Colonic mucosa (tissue), 4 donors: Measurements from ENCODE around the gene PHLPP2. TPM values are rescaled to one million over a fixed set of nuclear protein-coding genes. Genes with fewer than 3 reads are reported as not detected.

Experiments
- DNase-seq: peaks from one replicate; pipeline ENCODE4 v3.0.0-alpha.2; 2020
- H3K27ac ChIP-seq: fragments of 200-600 bp; one replicate; pipeline ENCODE4 v1.8.0; 2021
- H3K27me3 ChIP-seq: fragments of 200-600 bp; one replicate; pipeline ENCODE4 v1.8.0; 2021
- H3K36me3 ChIP-seq: fragments of 200-600 bp; one replicate; pipeline ENCODE4 v1.8.0; 2021
- H3K4me1 ChIP-seq: fragments of 200-600 bp; one replicate; pipeline ENCODE4 v1.8.0; 2021; ENCODE audit warnings: mild to moderate bottlenecking
- H3K4me3 ChIP-seq: fragments of 200-600 bp; one replicate; pipeline ENCODE4 v1.8.0; 2021
- H3K9ac ChIP-seq, 2 donors: one replicate each; pipeline ENCODE4 v1.7.0; 2013; ENCODE audit warnings: control low read depth in 2 of 2, low read depth in 2 of 2, low read length in 2 of 2
- H3K9me3 ChIP-seq: fragments of 200-600 bp; one replicate; pipeline ENCODE4 v1.8.0; 2021
- CTCF ChIP-seq: fragments of 200-600 bp; IDR thresholded peaks from one replicate; pipeline ENCODE4 v1.8.0; 2022; ENCODE audit warnings: antibody characterized with exemption, mild to moderate bottlenecking
- intact Hi-C: fragments of 100-400 bp; cut with DNase I; formaldehyde crosslinking; loops from one replicate; pipeline ENCODE4 v1.14.1; 2022
- total RNA-seq, 2 donors: library from RNA; stranded (reverse); fragmentation: NEBNext Ultra II Directional in 1 of 2; extraction: Animal tissue kit (Norgen Biotek cat#: 25700) in 1 of 2; gene quantifications; one replicate each; pipeline ENCODE4 v1.2.1, GENCODE V29; 2021
- donor health status: healthy.
- donor health status: DM: no; HTN: no; CAD: no.
- donor health status: DM: no; HTN: no; CAD: no.

Gene PHLPP2
- total RNA-seq, 2 donors from 2014 or later = 23.5 to 53.1 TPM

- no peak for TF ChIP-seq CTCF
- Histone ChIP-seq H3K36me3 (no peaks in the 10 kb centered on the region), H3K9ac (no peak overlapping the region), H3K9me3 (no peaks in the 10 kb centered on the region), H3K4me3 (no peak overlapping the region), H3K27me3 (no peaks in the 10 kb centered on the region), H3K27ac (no peak overlapping the region), H3K4me1 (no peaks in the 10 kb centered on the region)
- intact Hi-C loops = no loop called here
- DNase-seq = no peak
Measured at GRCh38 chr16:71675380-71675779, 49.1 kb downstream of the PHLPP2 start.

GRCh38 chr16:71674229-71674628 is 50.3 kb downstream of the PHLPP2 start:
- no peak for DNase-seq
- Histone ChIP-seq H3K9ac (no peak overlapping the region), H3K4me1 (no peaks in the 10 kb centered on the region), H3K27me3 (no peaks in the 10 kb centered on the region), H3K9me3 (no peaks in the 10 kb centered on the region), H3K27ac (no peak overlapping the region), H3K36me3 (peaks cover 2% of the 10 kb centered on the region), H3K4me3 (no peak overlapping the region)
- TF ChIP-seq CTCF = no peak
- intact Hi-C loops = no loop called here

GRCh38 chr16:71673582-71673973 is 50.9 kb downstream of the PHLPP2 start:
- no peak for DNase-seq
- Histone ChIP-seq H3K36me3 (peaks cover 5% of the 10 kb centered on the region), H3K4me1 (no peaks in the 10 kb centered on the region), H3K4me3 (no peak overlapping the region), H3K27ac (no peak overlapping the region), H3K9ac (no peak overlapping the region), H3K27me3 (no peaks in the 10 kb centered on the region), H3K9me3 (no peaks in the 10 kb centered on the region)
- intact Hi-C loops = no loop called here
- no peak for TF ChIP-seq CTCF

GRCh38 chr16:71672803-71673581 is 51.5 kb downstream of the PHLPP2 start:
- Histone ChIP-seq H3K36me3 (peaks cover 5% of the 10 kb centered on the region), H3K9me3 (no peaks in the 10 kb centered on the region), H3K27ac (no peak overlapping the region), H3K4me3 (no peak overlapping the region), H3K27me3 (no peaks in the 10 kb centered on the region), H3K9ac (no peak overlapping the region), H3K4me1 (no peaks in the 10 kb centered on the region)
- TF ChIP-seq CTCF = no peak
- DNase-seq = no peak
- intact Hi-C loops = no loop called here

- H3K27me3 ChIP-seq = no peaks in the 10 kb centered on the region
- intact Hi-C loops = no loop called here
- no peak for DNase-seq
- peaks cover 8% of the 10 kb centered on the region for H3K4me1 ChIP-seq
- no peak overlapping the region for H3K27ac ChIP-seq
- peaks cover 8% of the 10 kb centered on the region for H3K36me3 ChIP-seq
- no peaks in the 10 kb centered on the region for H3K9me3 ChIP-seq
- no peak for TF ChIP-seq CTCF
- no peak overlapping the region for H3K9ac ChIP-seq
- no peak overlapping the region for H3K4me3 ChIP-seq
Measured at GRCh38 chr16:71672125-71672524, 52.4 kb downstream of the PHLPP2 start.
